Measurements from ENCODE around the gene AP5S1.

DNA sequence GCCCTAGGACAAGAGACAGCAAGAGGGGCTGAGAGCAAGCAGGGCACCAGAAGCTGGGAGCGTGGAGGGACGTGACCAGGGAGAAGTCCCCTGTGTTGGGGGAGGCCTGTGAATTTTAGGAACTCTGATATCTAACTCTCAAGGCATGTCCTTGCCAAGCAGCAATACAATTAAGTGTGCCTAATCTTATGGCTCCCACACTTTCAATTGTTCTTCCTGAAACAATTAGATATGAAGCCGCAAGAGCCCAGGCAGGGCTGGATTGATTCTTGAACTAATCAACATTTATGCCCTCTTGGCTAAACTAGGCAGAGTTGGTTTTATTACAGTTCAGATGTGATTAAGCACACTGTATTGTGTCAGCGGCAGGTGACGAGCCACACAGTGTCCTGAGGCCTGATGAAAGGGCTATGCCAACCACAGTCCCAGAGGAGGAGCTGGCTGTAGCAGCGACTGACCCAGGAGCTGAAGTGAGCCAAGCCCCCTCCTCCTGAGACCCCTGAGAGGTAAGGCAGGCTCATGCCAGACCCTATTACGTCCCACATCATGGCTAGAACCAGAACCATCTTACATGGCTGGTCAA, 22.1 kb downstream of the AP5S1 start:
- TF ChIP-seq, protein P1, sequence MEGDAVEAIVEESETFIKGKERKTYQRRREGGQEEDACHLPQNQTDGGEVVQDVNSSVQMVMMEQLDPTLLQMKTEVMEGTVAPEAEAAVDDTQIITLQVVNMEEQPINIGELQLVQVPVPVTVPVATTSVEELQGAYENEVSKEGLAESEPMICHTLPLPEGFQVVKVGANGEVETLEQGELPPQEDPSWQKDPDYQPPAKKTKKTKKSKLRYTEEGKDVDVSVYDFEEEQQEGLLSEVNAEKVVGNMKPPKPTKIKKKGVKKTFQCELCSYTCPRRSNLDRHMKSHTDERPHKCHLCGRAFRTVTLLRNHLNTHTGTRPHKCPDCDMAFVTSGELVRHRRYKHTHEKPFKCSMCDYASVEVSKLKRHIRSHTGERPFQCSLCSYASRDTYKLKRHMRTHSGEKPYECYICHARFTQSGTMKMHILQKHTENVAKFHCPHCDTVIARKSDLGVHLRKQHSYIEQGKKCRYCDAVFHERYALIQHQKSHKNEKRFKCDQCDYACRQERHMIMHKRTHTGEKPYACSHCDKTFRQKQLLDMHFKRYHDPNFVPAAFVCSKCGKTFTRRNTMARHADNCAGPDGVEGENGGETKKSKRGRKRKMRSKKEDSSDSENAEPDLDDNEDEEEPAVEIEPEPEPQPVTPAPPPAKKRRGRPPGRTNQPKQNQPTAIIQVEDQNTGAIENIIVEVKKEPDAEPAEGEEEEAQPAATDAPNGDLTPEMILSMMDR (optimal IDR thresholded peaks at IDR 0.05 in 1 of 3, IDR thresholded peaks at IDR 0.05 in 1 of 3, conservative IDR thresholded peaks at IDR 0.05 in 1 of 3; ENCODE audit: extremely low read depth in 1 of 3, insufficient read depth in 2 of 3, low read length in 3 of 3): no peak
- no peak for TF ChIP-seq EZH2 (IDR thresholded peaks at IDR 0.05; ENCODE audit: low read length)
